ENCODE data around the gene OTC.

- TF ChIP-seq EZH2 (IDR thresholded peaks at IDR 0.05; ENCODE audit: borderline replicate concordance) = no peak
- TF ChIP-seq CTCF (IDR thresholded peaks at IDR 0.05; ENCODE audit: poor library complexity) = no peak
Measured at GRCh38 chrX:38347136-38347535, 5.3 kb upstream of the OTC start.

Measured in hepatocyte (in vitro differentiated cells).